ENCODE data around the gene BBS9. TPM values are rescaled to one million over a fixed set of nuclear protein-coding genes. Genes with fewer than 3 reads are reported as not detected.

Gene BBS9
- total RNA-seq, 2 donors from 2014 or later = 23.0 to 28.6 TPM

GRCh38 chr7:33550363-33550762, 421.0 kb downstream of the BBS9 start:
- no peaks in the 10 kb centered on the region for H3K9me3 ChIP-seq
- H3K4me3 ChIP-seq = no peak overlapping the region
- H3K27me3 ChIP-seq (replicated peaks; ENCODE audit: insufficient read depth) = no peaks in the 10 kb centered on the region
- DNase-seq (ENCODE audit: low spot score) = no peak
- H3K4me1 ChIP-seq (ENCODE audit: control insufficient read depth in 1 of 2, low read depth in 2 of 2) = peaks cover 0 to 3% of the 10 kb centered on the region in 2 donors
- H3K27ac ChIP-seq = no peak overlapping the region
- TF ChIP-seq, protein P1, sequence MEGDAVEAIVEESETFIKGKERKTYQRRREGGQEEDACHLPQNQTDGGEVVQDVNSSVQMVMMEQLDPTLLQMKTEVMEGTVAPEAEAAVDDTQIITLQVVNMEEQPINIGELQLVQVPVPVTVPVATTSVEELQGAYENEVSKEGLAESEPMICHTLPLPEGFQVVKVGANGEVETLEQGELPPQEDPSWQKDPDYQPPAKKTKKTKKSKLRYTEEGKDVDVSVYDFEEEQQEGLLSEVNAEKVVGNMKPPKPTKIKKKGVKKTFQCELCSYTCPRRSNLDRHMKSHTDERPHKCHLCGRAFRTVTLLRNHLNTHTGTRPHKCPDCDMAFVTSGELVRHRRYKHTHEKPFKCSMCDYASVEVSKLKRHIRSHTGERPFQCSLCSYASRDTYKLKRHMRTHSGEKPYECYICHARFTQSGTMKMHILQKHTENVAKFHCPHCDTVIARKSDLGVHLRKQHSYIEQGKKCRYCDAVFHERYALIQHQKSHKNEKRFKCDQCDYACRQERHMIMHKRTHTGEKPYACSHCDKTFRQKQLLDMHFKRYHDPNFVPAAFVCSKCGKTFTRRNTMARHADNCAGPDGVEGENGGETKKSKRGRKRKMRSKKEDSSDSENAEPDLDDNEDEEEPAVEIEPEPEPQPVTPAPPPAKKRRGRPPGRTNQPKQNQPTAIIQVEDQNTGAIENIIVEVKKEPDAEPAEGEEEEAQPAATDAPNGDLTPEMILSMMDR (IDR thresholded peaks at IDR 0.05) = no peak
- no peaks in the 10 kb centered on the region for H3K36me3 ChIP-seq
- no peak for ATAC-seq (ENCODE audit: insufficient number of reproducible peaks, low FRiP score, low read depth)

- Histone ChIP-seq H3K27me3 (replicated peaks; ENCODE audit: insufficient read depth) (no peaks in the 10 kb centered on the region), H3K4me3 (no peak overlapping the region), H3K36me3 (no peaks in the 10 kb centered on the region), H3K27ac (no peak overlapping the region), H3K4me1 (ENCODE audit: control insufficient read depth in 1 of 2, low read depth in 2 of 2) (peaks cover 0 to 3% of the 10 kb centered on the region in 2 donors), H3K9me3 (no peaks in the 10 kb centered on the region)
- DNase-seq (ENCODE audit: low spot score) (no peak), ATAC-seq (ENCODE audit: insufficient number of reproducible peaks, low FRiP score, low read depth) (no peak)
- TF ChIP-seq, protein P1 (IDR thresholded peaks at IDR 0.05) = no peak
Observed at GRCh38 chr7:33550979-33551378, 421.6 kb downstream of the BBS9 start.

DNA sequence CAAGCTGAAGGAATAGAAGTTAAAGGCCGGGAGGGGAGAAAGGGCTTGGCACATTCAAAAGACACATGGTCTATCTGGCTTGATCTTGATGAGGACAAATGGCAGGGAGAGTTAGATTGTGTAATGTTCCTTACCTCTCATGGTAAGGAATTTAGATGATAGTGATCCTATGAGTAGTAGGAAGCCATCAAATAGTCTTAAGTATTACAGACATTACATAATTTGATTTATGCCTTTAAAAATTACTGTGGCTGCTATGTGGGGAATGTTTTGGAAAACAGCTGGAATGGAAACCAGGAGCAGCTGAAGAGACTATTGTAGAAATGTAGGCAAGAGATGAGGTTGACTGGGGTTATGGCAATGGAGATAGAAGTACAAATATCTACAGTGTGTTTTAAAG, 424.7 kb downstream of the BBS9 start:
- TF ChIP-seq, protein P1 (IDR thresholded peaks at IDR 0.05) = no peak
- H3K4me3 ChIP-seq = no peak overlapping the region
- ATAC-seq (ENCODE audit: insufficient number of reproducible peaks, low FRiP score, low read depth) = no peak
- H3K36me3 ChIP-seq = no peaks in the 10 kb centered on the region
- DNase-seq (ENCODE audit: low spot score) = no peak
- no peaks in the 10 kb centered on the region for H3K27me3 ChIP-seq (replicated peaks; ENCODE audit: insufficient read depth)
- no peak overlapping the region for H3K27ac ChIP-seq
- H3K9me3 ChIP-seq = no peaks in the 10 kb centered on the region
- H3K4me1 ChIP-seq (ENCODE audit: control insufficient read depth in 1 of 2, low read depth in 2 of 2) = peaks cover 0 to 3% of the 10 kb centered on the region in 2 donors

- Histone ChIP-seq H3K27me3 (replicated peaks; ENCODE audit: insufficient read depth) (no peaks in the 10 kb centered on the region), H3K4me3 (no peak overlapping the region), H3K36me3 (no peaks in the 10 kb centered on the region), H3K9me3 (no peaks in the 10 kb centered on the region), H3K4me1 (ENCODE audit: control insufficient read depth in 1 of 2, low read depth in 2 of 2) (peaks cover 0 to 3% of the 10 kb centered on the region in 2 donors), H3K27ac (no peak overlapping the region)
- ATAC-seq (ENCODE audit: insufficient number of reproducible peaks, low FRiP score, low read depth) (no peak), DNase-seq (ENCODE audit: low spot score) (no peak)
- TF ChIP-seq, protein P1 (IDR thresholded peaks at IDR 0.05) = no peak
Observed at GRCh38 chr7:33554576-33554975, 425.2 kb downstream of the BBS9 start.

- Histone ChIP-seq H3K4me1 (ENCODE audit: control insufficient read depth in 1 of 2, low read depth in 2 of 2) (no peaks in the 10 kb centered on the region), H3K27ac (no peak overlapping the region), H3K36me3 (no peaks in the 10 kb centered on the region), H3K4me3 (no peak overlapping the region), H3K27me3 (replicated peaks; ENCODE audit: insufficient read depth) (no peaks in the 10 kb centered on the region), H3K9me3 (no peaks in the 10 kb centered on the region)
- ATAC-seq (ENCODE audit: insufficient number of reproducible peaks, low FRiP score, low read depth) (no peak), DNase-seq (ENCODE audit: low spot score) (no peak)
- TF ChIP-seq, protein P1 (IDR thresholded peaks at IDR 0.05) = no peak
Observed at GRCh38 chr7:33556472-33556871, 427.1 kb downstream of the BBS9 start.

Measured in thoracic aorta (tissue), 2 donors.